ENCODE data around the gene DPYSL5. TPM values are rescaled to one million over a fixed set of nuclear protein-coding genes. Genes with fewer than 3 reads are reported as not detected.

DPYSL5 gene
- total and polyA plus RNA-seq, 2 donors (not counting 3 experiments of a cell fraction or from before 2014, with no cell fraction given) = not detected

DNA sequence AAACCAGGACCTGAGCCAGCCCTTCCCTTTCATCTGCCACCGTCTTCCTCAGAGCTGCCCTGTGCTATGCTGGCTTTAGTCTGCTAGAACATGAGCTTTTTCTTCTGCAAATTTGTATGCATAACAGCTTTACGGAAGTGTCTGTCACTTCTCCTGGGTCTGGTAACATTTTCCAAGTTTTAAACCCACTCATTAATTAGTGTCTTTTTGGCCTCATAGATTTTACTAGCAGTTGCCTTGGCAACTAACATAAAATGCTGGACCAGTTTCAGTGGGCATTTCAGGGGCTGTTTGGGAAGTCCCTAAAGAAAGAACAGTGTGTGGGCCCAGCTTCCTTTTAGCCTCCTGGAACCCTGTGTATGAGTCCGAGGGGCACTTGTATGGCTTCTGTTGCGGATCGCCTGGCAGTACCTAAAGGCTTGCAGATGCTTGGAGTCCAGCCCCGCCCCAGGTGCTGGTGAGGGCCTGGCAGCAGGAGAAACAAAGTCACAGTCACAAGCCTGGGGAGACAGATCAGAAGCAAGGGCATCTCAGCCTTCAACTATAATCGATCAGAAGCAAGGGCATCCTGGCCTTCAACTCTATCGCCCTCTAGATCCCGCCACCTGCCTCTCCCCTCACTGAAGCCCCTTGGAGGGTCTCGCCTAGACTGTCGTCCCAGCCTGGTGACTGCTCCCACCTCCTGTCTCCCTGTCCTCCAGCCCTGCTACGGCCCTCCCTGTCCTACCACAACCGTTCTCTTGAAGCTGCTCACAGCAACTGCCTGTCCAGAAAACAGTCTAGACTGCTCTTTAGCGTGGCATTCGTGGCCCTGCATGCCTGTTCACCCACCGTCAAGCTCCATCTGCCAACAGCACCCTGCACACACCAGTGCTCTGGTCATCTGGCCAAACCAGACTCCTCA is 85.8 kb downstream of the DPYSL5 start:
- H3K79me2 ChIP-seq (ENCODE audit: control insufficient read depth, insufficient read depth, low read length) = no peaks in the 10 kb centered on the region
- H3K4me2 ChIP-seq (ENCODE audit: insufficient read depth, low read length) = no peak overlapping the region
- peaks cover 0 to 2% of the 10 kb centered on the region in 2 experiments for H3K27me3 ChIP-seq (ENCODE audit: control insufficient read depth in 2 of 2, insufficient read depth in 2 of 2, low read length in 2 of 2)
- no peak for DNase-seq (ENCODE audit: low read depth, low spot score)
- H3K27ac ChIP-seq (ENCODE audit: insufficient read depth, low read depth, low read length) = no peak overlapping the region
- no peaks in the 10 kb centered on the region for H3K36me3 ChIP-seq (ENCODE audit: control insufficient read depth in 2 of 2, extremely low read depth in 1 of 2, insufficient read depth in 2 of 2, low read length in 2 of 2)
- no peak overlapping the region for H3K4me3 ChIP-seq (replicated peaks in 1 of 3; ENCODE audit: insufficient read depth in 1 of 3, low read depth in 1 of 3, low read length in 3 of 3)
- no peak for TF ChIP-seq JUN (IDR thresholded peaks at IDR 0.05; ENCODE audit: borderline replicate concordance, insufficient read depth, insufficient read length, low read depth)
- no peak for TF ChIP-seq MYC (IDR thresholded peaks at IDR 0.05; ENCODE audit: low read depth, low read length)
- no peak for TF ChIP-seq POLR2A (IDR thresholded peaks at IDR 0.05; ENCODE audit: low read depth, low read length)
- TF ChIP-seq FOS (IDR thresholded peaks at IDR 0.05; ENCODE audit: borderline replicate concordance, insufficient read depth, low read length) = no peak
- no peak for TF ChIP-seq EZH2 (IDR thresholded peaks at IDR 0.05; ENCODE audit: borderline replicate concordance, low read depth, low read length, severe bottlenecking)
- no peak for TF ChIP-seq POLR2AphosphoS5 (IDR thresholded peaks at IDR 0.05; ENCODE audit: insufficient read depth, low read depth, low read length)
- TF ChIP-seq, protein P1, sequence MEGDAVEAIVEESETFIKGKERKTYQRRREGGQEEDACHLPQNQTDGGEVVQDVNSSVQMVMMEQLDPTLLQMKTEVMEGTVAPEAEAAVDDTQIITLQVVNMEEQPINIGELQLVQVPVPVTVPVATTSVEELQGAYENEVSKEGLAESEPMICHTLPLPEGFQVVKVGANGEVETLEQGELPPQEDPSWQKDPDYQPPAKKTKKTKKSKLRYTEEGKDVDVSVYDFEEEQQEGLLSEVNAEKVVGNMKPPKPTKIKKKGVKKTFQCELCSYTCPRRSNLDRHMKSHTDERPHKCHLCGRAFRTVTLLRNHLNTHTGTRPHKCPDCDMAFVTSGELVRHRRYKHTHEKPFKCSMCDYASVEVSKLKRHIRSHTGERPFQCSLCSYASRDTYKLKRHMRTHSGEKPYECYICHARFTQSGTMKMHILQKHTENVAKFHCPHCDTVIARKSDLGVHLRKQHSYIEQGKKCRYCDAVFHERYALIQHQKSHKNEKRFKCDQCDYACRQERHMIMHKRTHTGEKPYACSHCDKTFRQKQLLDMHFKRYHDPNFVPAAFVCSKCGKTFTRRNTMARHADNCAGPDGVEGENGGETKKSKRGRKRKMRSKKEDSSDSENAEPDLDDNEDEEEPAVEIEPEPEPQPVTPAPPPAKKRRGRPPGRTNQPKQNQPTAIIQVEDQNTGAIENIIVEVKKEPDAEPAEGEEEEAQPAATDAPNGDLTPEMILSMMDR (IDR thresholded peaks at IDR 0.05; ENCODE audit: extremely low read depth in 1 of 2, insufficient read depth in 1 of 2, low read depth in 1 of 2, low read length in 2 of 2) = no peak
- TF ChIP-seq, protein P2, sequence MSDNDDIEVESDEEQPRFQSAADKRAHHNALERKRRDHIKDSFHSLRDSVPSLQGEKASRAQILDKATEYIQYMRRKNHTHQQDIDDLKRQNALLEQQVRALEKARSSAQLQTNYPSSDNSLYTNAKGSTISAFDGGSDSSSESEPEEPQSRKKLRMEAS (IDR thresholded peaks at IDR 0.05; ENCODE audit: insufficient read depth, insufficient read length) = no peak
- no peak for TF ChIP-seq GATA2 (IDR thresholded peaks at IDR 0.05; ENCODE audit: insufficient read depth, insufficient read length, low read depth, low read length)
- no peak overlapping the region for H3K9ac ChIP-seq (replicated peaks; ENCODE audit: extremely low read depth, insufficient read depth, low read length)
- no TSS peak for BruUV-seq (replicated peaks)
- intact Hi-C loops (cut with micrococcal nuclease) = no loop called here
- H3K9me3 ChIP-seq (replicated peaks; ENCODE audit: control insufficient read depth, insufficient read depth, low read length) = no peaks in the 10 kb centered on the region
- ChIA-PET CTCF (interaction anchor here (1.0 to 3.3 kb wide), 4 partner anchors 9 to 87 kb away, joined by 6 to 18 read pairs (median 6); no protein-coding TSS in a partner anchor), POLR2A (no interaction called here)
- H2AFZ ChIP-seq (ENCODE audit: low read depth, low read length) = no peak overlapping the region
- H3K4me1 ChIP-seq (ENCODE audit: control insufficient read depth, extremely low read depth, insufficient read depth, low read length) = no peaks in the 10 kb centered on the region
- no peaks in the 10 kb centered on the region for H4K20me1 ChIP-seq (replicated peaks; ENCODE audit: control insufficient read depth, extremely low read depth, insufficient read depth, low read length)
- no peak for FAIRE-seq
- dilution Hi-C loops (cut with MboI; ENCODE audit: extremely low pct_ligation_motif_present, low sequenced_read_pairs) = no loop called here
- no peaks in the 10 kb centered on the region for H3K9me1 ChIP-seq (replicated peaks; ENCODE audit: control insufficient read depth, extremely low read depth, insufficient read depth, low read length)
